ENCODE results near the gene MRTFA.
A peak's percentile ranks its signal among the peaks of the same experiment; 100 is the strongest.
"Not testable (repeated sequence)": the region's sequence is repeated elsewhere in the genome, so short reads cannot be mapped to it uniquely, and the experiment has no call there.

The MRTFA gene

DNA sequence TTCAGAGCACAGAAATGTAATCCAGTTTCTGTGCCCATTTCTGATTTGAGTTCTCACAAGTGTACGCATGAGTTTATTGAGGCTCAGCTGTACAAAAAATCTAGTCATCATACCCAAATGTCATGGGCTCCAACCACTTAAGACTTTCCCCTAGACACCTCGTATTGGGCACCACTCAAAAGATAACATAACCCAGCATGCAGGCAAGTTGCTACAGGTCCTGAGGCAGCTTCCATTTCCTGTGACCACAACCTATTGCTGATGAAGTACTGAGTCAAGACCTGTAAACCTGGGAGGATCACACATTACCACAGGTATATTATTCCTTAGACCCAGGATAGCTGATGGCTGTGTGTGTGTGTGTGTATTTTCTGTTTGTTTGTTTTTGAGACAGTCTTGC is 95.2 kb downstream of the MRTFA start:
- WGBS, 2 experiments: 88 to 96% methylated on average over 2 of the region's 2 CpGs
- Histone ChIP-seq H3K36me3 (ENCODE audit: control insufficient read depth, insufficient read depth, low read length) (no peaks in the 10 kb centered on the region), H3K4me3 (ENCODE audit: insufficient read depth, low read depth, low read length) (no peak overlapping the region), H3K27me3 (ENCODE audit: control insufficient read depth, insufficient read depth, low read length, poor library complexity, severe bottlenecking) (no peaks in the 10 kb centered on the region), H3K4me1 (ENCODE audit: control insufficient read depth, insufficient read depth, low read length) (no peaks in the 10 kb centered on the region), H3K27ac (ENCODE audit: insufficient read depth, low read depth, low read length, poor library complexity, severe bottlenecking) (no peak overlapping the region), H3K9me3 (ENCODE audit: control insufficient read depth, low read length) (no peaks in the 10 kb centered on the region)

DNA sequence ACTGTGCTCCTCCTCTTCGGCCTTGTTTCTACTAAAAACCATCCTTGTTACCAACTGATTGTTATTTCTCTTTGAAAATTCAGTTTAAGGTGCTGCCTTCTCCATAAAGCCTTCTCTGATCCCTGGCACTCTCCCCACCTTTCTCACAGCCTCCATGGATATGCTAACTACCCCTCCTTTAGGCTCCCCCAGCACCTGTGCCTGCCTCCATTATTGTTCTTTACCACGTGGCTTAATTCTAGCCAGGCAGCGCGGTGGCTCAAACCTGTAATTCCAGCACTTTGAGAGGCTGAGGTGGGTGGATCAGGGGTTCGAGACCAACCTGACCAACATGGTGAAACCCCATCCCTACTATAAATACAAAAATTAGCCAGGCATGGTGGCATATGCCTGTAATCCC is 96.3 kb downstream of the MRTFA start:
- no peak overlapping the region for H3K27ac ChIP-seq (ENCODE audit: insufficient read depth, low read depth, low read length, poor library complexity, severe bottlenecking)
- H3K9me3 ChIP-seq (ENCODE audit: control insufficient read depth, low read length): no peaks in the 10 kb centered on the region
- 71 to 77% methylated on average over 5 of the region's 5 CpGs for WGBS, 2 experiments

DNA sequence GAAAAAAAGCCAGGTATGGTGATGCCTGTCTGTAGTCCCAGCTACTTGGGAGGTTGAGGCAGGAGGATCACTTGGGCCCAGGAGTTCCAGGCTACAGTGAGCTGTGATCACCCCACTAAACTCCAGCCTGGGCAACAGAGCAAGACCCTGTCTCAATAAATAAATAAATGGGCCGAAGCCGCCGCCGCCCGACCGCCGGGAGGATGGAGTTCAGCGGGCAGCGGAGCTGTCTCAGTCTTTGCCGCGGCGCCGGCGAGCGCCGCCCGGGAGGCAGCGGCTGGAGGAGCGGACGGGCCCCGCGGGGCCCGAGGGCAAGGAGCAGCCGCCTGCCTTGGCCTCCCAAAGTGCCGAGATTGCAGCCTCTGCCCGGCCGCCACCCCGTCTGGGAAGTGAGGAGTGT is 100.4 kb downstream of the MRTFA start:
- H3K4me3 ChIP-seq (ENCODE audit: insufficient read depth, low read depth, low read length); H3K36me3 ChIP-seq (ENCODE audit: control insufficient read depth, insufficient read depth, low read length); H3K9me3 ChIP-seq (ENCODE audit: control insufficient read depth, low read length); H3K27me3 ChIP-seq (ENCODE audit: control insufficient read depth, insufficient read depth, low read length, poor library complexity, severe bottlenecking); H3K27ac ChIP-seq (ENCODE audit: insufficient read depth, low read depth, low read length, poor library complexity, severe bottlenecking): not testable (repeated sequence)
- H3K4me1 ChIP-seq (ENCODE audit: control insufficient read depth, insufficient read depth, low read length): peaks cover 17% of the 10 kb centered on the region
- WGBS, 2 experiments: 96 to 97% methylated on average over 23 of the region's 28 CpGs

More for the DNA sequence above, 96.3 kb downstream of the MRTFA start:
- no peaks in the 10 kb centered on the region for H3K27me3 ChIP-seq (ENCODE audit: control insufficient read depth, insufficient read depth, low read length, poor library complexity, severe bottlenecking)
- no peaks in the 10 kb centered on the region for H3K4me1 ChIP-seq (ENCODE audit: control insufficient read depth, insufficient read depth, low read length)
- H3K4me3 ChIP-seq (ENCODE audit: insufficient read depth, low read depth, low read length): no peak overlapping the region
- no peaks in the 10 kb centered on the region for H3K36me3 ChIP-seq (ENCODE audit: control insufficient read depth, insufficient read depth, low read length)

DNA sequence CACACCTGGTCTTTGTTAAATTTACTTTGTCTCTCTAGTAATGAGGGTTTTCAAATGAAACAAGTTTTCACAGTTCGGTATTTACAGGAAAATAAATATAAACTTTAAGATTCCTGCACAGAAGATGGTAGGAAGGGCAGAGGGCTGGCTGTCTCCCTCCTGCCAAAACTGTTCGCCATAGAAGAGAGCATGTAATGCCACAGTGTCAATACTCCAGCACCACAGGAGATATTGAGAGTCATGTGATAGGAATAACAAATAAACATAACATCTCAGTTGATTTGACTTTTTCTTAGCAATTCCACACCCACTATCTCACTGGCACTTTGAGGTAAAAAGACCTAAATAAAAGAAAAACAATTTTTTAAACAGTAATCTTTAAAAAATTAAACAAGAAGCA is 100.9 kb downstream of the MRTFA start:
- H3K27ac ChIP-seq (ENCODE audit: insufficient read depth, low read depth, low read length, poor library complexity, severe bottlenecking): no peak overlapping the region
- 90% methylated on average over 2 of the region's 2 CpGs; no CpG with 5 or more reads in 1 of the 2 experiments for WGBS, 2 experiments

DNA sequence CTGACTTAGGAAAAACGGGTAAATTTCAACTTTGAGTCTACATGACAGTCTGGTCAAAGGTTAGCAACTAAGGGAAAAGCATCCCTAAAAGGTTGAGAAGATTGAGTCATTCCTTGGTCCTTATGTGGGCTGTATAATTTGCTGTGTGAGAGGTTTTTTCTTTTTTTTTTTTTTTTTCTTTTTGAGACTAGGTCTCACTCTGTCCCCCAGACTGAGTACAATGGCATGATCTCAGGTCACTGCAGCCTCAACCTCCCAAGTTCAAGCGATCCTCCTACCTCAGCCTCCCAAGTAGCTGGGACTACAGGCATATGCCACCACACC is 101.4 kb downstream of the MRTFA start:
- H3K27ac ChIP-seq (ENCODE audit: insufficient read depth, low read depth, low read length, poor library complexity, severe bottlenecking): no peak overlapping the region
- 61 to 64% methylated on average over 2 of the region's 2 CpGs for WGBS, 2 experiments
- H3K4me3 ChIP-seq (ENCODE audit: insufficient read depth, low read depth, low read length): no peak overlapping the region
- no peaks in the 10 kb centered on the region for H3K9me3 ChIP-seq (ENCODE audit: control insufficient read depth, low read length)
- peaks cover 17% of the 10 kb centered on the region for H3K4me1 ChIP-seq (ENCODE audit: control insufficient read depth, insufficient read depth, low read length)
- no peaks in the 10 kb centered on the region for H3K27me3 ChIP-seq (ENCODE audit: control insufficient read depth, insufficient read depth, low read length, poor library complexity, severe bottlenecking)
- no peaks in the 10 kb centered on the region for H3K36me3 ChIP-seq (ENCODE audit: control insufficient read depth, insufficient read depth, low read length)

More for the DNA sequence above, 100.9 kb downstream of the MRTFA start:
- no peak overlapping the region for H3K4me3 ChIP-seq (ENCODE audit: insufficient read depth, low read depth, low read length)
- no peaks in the 10 kb centered on the region for H3K9me3 ChIP-seq (ENCODE audit: control insufficient read depth, low read length)
- no peaks in the 10 kb centered on the region for H3K27me3 ChIP-seq (ENCODE audit: control insufficient read depth, insufficient read depth, low read length, poor library complexity, severe bottlenecking)
- peaks cover 17% of the 10 kb centered on the region for H3K4me1 ChIP-seq (ENCODE audit: control insufficient read depth, insufficient read depth, low read length)
- no peaks in the 10 kb centered on the region for H3K36me3 ChIP-seq (ENCODE audit: control insufficient read depth, insufficient read depth, low read length)

DNA sequence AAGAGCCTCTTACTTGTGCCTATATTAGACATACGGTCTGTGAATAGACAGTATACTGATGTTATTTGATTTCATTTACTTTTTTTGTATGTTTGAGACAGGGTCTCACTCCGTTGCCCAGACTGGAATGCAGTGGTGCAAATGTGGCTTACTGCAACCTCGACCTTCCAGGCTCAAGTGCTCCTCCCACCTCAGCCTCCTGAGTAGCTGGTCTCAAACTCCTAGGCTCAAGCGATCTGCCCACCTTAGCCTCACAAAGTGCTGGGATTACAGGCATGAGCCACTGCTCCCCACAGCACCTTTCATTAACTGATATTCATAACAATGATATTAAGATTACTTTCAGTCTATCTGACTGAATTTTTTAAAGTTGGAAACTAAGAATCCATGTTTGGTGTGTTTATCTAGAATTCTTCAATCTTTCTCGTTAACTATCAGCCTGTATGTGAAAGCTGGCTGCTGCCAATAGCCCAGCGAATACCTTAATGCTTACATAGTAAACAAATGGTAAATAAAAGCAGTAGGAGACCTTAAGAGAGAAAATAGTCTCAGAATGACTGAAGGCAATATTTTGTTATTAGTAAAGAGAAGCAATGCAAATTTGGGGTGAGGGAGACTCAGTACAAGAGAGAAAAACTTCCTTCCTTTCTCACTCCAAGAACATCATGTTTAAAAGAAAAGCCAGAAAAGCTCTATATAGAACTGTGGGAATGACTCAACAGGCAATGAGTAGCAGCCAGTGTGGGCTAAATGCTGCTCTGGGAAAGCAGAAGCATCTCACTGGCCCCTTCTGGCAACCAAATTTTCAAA is 101.9 kb downstream of the MRTFA start:
- H3K9me3 ChIP-seq (ENCODE audit: control insufficient read depth, low read length): no peaks in the 10 kb centered on the region
- no peaks in the 10 kb centered on the region for H3K27me3 ChIP-seq (ENCODE audit: control insufficient read depth, insufficient read depth, low read length, poor library complexity, severe bottlenecking)
- peak overlapping the region; percentile 63 for H3K27ac ChIP-seq (ENCODE audit: insufficient read depth, low read depth, low read length, poor library complexity, severe bottlenecking)
- peaks cover 17% of the 10 kb centered on the region for H3K4me1 ChIP-seq (ENCODE audit: control insufficient read depth, insufficient read depth, low read length)
- H3K4me3 ChIP-seq (ENCODE audit: insufficient read depth, low read depth, low read length): no peak overlapping the region
- H3K36me3 ChIP-seq (ENCODE audit: control insufficient read depth, insufficient read depth, low read length): no peaks in the 10 kb centered on the region
- 50 to 52% methylated on average over 6 of the region's 6 CpGs for WGBS, 2 experiments

DNA sequence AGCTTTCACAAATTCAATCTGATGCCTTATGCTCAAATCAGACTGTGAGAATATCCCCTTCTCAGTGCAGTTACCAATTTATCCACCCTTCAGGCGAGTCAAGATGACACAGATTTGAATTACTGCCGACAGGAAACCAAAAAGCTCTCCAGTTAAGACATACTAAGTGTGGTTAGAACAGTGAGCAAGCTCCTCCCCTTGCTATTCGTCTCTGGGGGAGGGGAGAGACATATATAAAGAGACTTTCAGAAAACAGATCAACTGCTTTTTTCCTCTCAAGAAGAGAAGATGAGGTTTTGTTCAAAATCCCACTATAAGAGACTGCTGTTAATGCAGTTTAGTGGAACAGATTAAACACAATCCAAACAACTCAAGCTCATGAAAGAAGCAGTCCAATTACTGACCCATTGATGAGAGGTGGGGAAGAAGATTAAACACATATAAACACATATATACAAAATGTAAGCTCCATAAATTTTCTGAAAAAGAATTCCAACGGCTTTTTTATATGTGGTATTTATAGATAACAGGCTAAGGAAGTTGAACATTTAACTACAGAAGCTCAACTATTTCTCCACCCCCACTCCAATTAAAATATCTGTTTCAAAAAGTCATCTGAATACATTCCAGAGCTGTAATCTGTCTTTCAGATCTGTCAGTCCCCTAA is 102.7 kb downstream of the MRTFA start:
- Histone ChIP-seq H3K36me3 (ENCODE audit: control insufficient read depth, insufficient read depth, low read length) (no peaks in the 10 kb centered on the region), H3K27ac (ENCODE audit: insufficient read depth, low read depth, low read length, poor library complexity, severe bottlenecking) (no peak overlapping the region), H3K4me3 (ENCODE audit: insufficient read depth, low read depth, low read length) (no peak overlapping the region)

DNA sequence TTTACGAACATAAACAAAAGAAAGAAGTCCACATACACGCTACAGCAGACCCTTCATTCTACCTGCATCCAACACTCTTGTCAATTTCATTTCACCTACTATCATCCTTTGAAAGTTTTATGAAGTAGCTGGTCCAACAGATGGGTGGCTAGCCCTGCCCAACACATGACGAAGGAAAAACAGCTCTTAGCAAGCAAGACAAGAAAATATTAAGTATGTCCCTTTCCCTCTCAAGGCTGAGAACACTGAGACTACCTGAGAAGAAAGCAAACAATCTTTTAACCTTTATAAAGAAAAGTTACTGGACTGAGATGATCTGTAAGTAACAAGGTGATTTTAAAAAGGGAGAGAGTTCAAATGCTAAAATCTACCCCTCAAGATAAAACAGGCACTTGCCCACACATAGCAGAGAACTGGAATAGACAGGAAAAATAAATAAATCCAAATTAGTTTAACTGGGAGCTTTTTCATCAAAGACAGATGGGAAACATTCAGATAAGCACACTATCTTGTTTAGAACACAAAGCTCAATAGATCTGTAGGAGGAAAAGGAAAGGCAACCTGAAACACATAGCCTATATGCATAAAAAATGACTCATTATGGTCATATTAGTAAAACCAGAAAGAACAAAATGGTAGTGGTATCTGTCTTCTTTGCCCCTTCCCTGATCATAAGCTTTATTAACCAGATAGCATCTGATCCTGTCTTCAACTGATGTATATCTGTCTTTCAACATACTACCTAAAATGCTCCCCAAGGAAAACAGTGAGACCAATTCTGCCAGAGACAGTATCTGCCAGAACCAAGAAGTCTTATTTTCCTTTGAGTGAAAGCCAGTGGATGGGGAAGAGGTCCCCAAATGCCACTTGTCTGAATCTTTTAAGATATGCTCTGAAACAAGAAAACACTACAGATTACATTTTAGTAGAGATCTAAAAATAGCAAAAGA is 104.3 kb downstream of the MRTFA start:
- no peaks in the 10 kb centered on the region for H3K9me3 ChIP-seq (ENCODE audit: control insufficient read depth, low read length)
- H3K27ac ChIP-seq (ENCODE audit: insufficient read depth, low read depth, low read length, poor library complexity, severe bottlenecking): no peak overlapping the region
- H3K4me1 ChIP-seq (ENCODE audit: control insufficient read depth, insufficient read depth, low read length): peaks cover 17% of the 10 kb centered on the region
- no peak overlapping the region for H3K4me3 ChIP-seq (ENCODE audit: insufficient read depth, low read depth, low read length)
- H3K27me3 ChIP-seq (ENCODE audit: control insufficient read depth, insufficient read depth, low read length, poor library complexity, severe bottlenecking): no peaks in the 10 kb centered on the region
- no peaks in the 10 kb centered on the region for H3K36me3 ChIP-seq (ENCODE audit: control insufficient read depth, insufficient read depth, low read length)
- 89 to 97% methylated on average over 3 of the region's 3 CpGs for WGBS, 2 experiments

More for the DNA sequence above, 102.7 kb downstream of the MRTFA start:
- Histone ChIP-seq H3K9me3 (ENCODE audit: control insufficient read depth, low read length) (no peaks in the 10 kb centered on the region), H3K4me1 (ENCODE audit: control insufficient read depth, insufficient read depth, low read length) (peaks cover 17% of the 10 kb centered on the region), H3K27me3 (ENCODE audit: control insufficient read depth, insufficient read depth, low read length, poor library complexity, severe bottlenecking) (no peaks in the 10 kb centered on the region)
- 40 to 57% methylated on average over 1 to 3 of the region's 4 CpGs for WGBS, 2 experiments

DNA sequence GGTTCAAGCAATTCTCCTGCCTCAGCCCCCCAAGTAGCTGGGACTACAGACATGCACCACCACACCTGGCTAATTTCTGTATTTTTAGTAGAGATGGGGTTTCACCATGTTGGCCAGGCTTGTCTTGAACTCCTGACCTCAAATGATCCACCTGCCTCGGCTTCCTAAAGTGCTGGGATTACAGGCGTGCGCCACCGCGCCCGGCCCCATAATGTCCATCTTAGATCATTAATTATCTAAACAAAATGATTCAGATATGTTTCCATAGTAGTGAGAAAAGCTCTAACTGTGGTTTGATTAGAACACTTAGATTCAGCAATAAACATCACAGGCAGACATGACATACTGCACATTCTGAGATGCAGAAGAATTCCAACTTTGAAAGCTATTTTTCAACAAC is 106.1 kb downstream of the MRTFA start:
- H3K27ac ChIP-seq (ENCODE audit: insufficient read depth, low read depth, low read length, poor library complexity, severe bottlenecking); H3K9me3 ChIP-seq (ENCODE audit: control insufficient read depth, low read length); H3K4me3 ChIP-seq (ENCODE audit: insufficient read depth, low read depth, low read length); H3K36me3 ChIP-seq (ENCODE audit: control insufficient read depth, insufficient read depth, low read length); H3K27me3 ChIP-seq (ENCODE audit: control insufficient read depth, insufficient read depth, low read length, poor library complexity, severe bottlenecking): not testable (repeated sequence)
- 81 to 98% methylated on average over 5 to 6 of the region's 6 CpGs for whole genome bisulfite sequencing, 2 experiments
- peaks cover 17% of the 10 kb centered on the region for H3K4me1 ChIP-seq (ENCODE audit: control insufficient read depth, insufficient read depth, low read length)

DNA sequence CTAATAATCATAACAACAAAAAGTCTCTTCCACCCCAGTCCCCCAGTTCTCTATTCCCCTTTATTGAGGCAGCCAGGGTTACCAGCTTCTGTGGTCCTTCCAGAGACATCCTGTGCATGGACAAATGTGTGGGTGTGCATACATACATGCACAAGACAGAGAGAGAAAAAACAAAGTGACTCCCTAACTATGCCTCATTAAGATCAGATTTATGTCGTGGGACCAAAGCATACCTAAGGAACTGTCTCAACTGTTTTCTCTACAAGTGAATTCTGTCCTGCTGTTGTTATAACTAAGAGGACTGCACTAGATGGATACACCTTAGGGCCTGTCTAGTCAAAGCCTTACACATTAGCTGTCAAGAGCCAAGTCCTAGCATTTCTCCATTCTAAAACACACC is 106.7 kb downstream of the MRTFA start:
- H3K27me3 ChIP-seq (ENCODE audit: control insufficient read depth, insufficient read depth, low read length, poor library complexity, severe bottlenecking): no peaks in the 10 kb centered on the region
- peaks cover 17% of the 10 kb centered on the region for H3K4me1 ChIP-seq (ENCODE audit: control insufficient read depth, insufficient read depth, low read length)
- H3K4me3 ChIP-seq (ENCODE audit: insufficient read depth, low read depth, low read length): no peak overlapping the region
- 96 to 100% methylated on average over 1 of the region's 1 CpG for WGBS, 2 experiments
- H3K9me3 ChIP-seq (ENCODE audit: control insufficient read depth, low read length): no peaks in the 10 kb centered on the region
- no peaks in the 10 kb centered on the region for H3K36me3 ChIP-seq (ENCODE audit: control insufficient read depth, insufficient read depth, low read length)
- H3K27ac ChIP-seq (ENCODE audit: insufficient read depth, low read depth, low read length, poor library complexity, severe bottlenecking): no peak overlapping the region

All from ectodermal cell (in vitro differentiated cells).